ENCODE measurements around the gene HOXA3. TPM values are rescaled to one million over a fixed set of nuclear protein-coding genes. Genes with fewer than 3 reads are reported as not detected.
A peak's percentile ranks its signal among the peaks of the same experiment; 100 is the strongest.

HOXA3 gene
- total RNA-seq, 1 experiment from 2014 or later, result 30.2 TPM

DNA sequence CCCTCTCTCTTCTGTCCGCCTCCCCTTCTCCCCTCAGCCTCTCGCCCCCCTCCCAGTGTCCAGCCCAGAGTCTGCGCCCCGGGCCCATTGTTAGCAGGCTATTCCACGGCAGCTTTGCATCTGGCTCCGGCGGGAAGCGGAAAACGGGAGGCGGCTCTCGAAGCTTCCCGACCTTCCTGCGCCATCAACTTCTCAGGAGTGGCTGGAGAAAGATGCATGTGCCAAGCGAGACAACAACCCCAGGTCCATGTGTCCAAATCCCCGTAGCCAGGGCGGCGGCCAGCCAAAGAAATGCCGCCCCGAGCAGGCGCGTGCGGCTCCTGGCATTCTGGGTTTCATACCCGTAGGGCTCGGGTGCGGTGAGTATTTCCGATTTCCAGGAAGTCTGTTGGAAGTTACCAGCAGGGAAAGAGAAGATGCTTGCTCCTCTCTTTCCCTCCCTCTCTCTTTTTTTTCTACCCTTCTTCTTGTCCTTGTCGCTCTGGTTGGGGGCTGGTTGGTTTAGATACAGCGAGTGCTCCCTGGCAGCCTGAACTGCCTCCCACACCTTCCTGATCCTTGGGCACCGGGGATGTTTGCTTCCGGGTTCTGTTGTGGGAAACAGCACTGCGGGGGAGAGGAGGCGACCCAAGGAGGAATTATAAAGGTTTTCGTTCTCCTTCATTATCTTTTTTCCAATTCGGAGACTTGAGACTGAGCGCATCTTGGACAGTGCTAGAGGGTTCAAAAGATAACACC is 48.7 kb downstream of the HOXA3 start:
- H3K27ac ChIP-seq (ENCODE audit: low read length), result peak overlapping the region; percentile 85
- H3K4me3 ChIP-seq (ENCODE audit: low read depth in 2 of 2, low read length in 2 of 2), result peak overlapping the region; percentile 32 to 52
- BruUV-seq (replicated peaks), result no TSS peak
- peak; percentile 28; the same call in 1 of the 2 replicates for TF ChIP-seq POLR2AphosphoS5 (IDR thresholded peaks at IDR 0.05; ENCODE audit: low read depth, low read length)
- TF ChIP-seq, protein P1, sequence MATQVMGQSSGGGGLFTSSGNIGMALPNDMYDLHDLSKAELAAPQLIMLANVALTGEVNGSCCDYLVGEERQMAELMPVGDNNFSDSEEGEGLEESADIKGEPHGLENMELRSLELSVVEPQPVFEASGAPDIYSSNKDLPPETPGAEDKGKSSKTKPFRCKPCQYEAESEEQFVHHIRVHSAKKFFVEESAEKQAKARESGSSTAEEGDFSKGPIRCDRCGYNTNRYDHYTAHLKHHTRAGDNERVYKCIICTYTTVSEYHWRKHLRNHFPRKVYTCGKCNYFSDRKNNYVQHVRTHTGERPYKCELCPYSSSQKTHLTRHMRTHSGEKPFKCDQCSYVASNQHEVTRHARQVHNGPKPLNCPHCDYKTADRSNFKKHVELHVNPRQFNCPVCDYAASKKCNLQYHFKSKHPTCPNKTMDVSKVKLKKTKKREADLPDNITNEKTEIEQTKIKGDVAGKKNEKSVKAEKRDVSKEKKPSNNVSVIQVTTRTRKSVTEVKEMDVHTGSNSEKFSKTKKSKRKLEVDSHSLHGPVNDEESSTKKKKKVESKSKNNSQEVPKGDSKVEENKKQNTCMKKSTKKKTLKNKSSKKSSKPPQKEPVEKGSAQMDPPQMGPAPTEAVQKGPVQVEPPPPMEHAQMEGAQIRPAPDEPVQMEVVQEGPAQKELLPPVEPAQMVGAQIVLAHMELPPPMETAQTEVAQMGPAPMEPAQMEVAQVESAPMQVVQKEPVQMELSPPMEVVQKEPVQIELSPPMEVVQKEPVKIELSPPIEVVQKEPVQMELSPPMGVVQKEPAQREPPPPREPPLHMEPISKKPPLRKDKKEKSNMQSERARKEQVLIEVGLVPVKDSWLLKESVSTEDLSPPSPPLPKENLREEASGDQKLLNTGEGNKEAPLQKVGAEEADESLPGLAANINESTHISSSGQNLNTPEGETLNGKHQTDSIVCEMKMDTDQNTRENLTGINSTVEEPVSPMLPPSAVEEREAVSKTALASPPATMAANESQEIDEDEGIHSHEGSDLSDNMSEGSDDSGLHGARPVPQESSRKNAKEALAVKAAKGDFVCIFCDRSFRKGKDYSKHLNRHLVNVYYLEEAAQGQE (IDR thresholded peaks at IDR 0.05; ENCODE audit: insufficient read depth in 1 of 2, low read depth in 2 of 2, low read length in 1 of 2), result no peak
- no peak for DNase-seq (ENCODE audit: low read depth, low spot score)
- in situ Hi-C loops (cut with HindIII; ENCODE audit: low pct_unique_long_range_greater_than_20kb, low sequenced_read_pairs) (no loop called here), intact Hi-C loops (cut with micrococcal nuclease; ENCODE audit: unreplicated experiment) (no loop called here)
- peaks cover 72% of the 10 kb centered on the region for H3K4me1 ChIP-seq (ENCODE audit: control insufficient read depth, insufficient read depth, low read length)
- H3K36me3 ChIP-seq (ENCODE audit: control insufficient read depth, insufficient read depth, low read length), result peaks cover 10% of the 10 kb centered on the region; the same call in 1 of the 2 replicates
- H3K9me3 ChIP-seq (ENCODE audit: control insufficient read depth, insufficient read depth, low read depth, low read length), result no peaks in the 10 kb centered on the region
- H3K27me3 ChIP-seq (ENCODE audit: control insufficient read depth, insufficient read depth, low read length), result no peaks in the 10 kb centered on the region
- ChIA-PET POLR2A (interaction anchor here (0.6 kb wide), 1 partner anchor 145 kb away, joined by 3 read pairs; no protein-coding TSS in a partner anchor), CTCF (no interaction called here)
- ATAC-seq, result peak; percentile 47

DNA sequence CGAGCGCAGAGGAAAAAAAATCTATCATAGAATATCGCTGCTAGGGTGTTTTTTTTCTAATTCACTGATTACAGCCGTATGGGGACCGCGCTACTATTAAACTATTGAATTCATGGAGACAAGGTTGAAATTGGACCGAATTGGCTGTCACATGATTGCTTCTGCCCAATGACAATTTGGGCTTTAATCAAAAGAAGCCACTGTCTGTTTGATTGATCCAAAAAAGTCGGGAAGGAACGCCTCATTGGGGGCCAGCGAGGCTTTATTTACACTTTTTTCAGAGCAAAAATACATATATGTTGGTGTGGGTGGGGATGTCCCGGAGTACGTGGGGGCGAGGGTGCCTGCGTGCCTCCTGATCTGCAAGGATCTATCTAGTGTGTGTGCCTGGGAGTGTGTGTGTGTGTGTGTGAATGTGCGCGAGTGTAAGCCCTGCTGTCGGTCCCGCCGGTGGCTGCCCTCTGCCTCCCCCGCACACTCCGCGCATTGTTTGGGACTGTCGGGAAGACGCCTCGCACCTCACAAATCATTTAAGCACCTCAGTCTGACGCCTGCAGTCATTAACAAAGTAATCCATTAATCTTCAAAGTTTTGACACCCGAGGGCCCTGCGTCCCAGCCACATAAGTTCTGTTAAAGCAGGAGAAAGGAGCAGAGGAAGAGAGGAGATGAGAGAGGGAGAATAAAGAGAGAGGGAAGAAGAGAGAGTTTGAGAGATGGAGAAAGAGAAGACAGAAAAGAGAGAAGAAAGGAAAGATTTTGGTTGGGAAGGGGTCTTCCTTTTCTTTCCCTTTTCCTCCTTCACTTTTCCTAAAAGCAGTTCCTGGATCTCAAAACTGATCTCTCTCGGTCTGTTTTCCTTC is 49.6 kb downstream of the HOXA3 start, which contains the start of gene HOXA2:
Gene HOXA2 (minus strand): TSS at position 103 of the 862 bp plus-strand sequence. CDS start 183 bp downstream, outside the sequence.
- H3K27me3 ChIP-seq (ENCODE audit: control insufficient read depth, insufficient read depth, low read length), result no peaks in the 10 kb centered on the region
- peaks cover 10% of the 10 kb centered on the region; the same call in 1 of the 2 replicates for H3K36me3 ChIP-seq (ENCODE audit: control insufficient read depth, insufficient read depth, low read length)
- H3K4me3 ChIP-seq (ENCODE audit: low read depth in 2 of 2, low read length in 2 of 2), result peak within 1 kb of the TSS; percentile 32 to 52
- no peak; the same call in 1 of the 2 replicates for ATAC-seq
- ChIA-PET POLR2A (no interaction called here), CTCF (no interaction called here)
- intact Hi-C loops (cut with micrococcal nuclease; ENCODE audit: unreplicated experiment) (no loop called here), in situ Hi-C loops (cut with HindIII; ENCODE audit: low pct_unique_long_range_greater_than_20kb, low sequenced_read_pairs) (no loop called here)
- TF ChIP-seq, protein P2, sequence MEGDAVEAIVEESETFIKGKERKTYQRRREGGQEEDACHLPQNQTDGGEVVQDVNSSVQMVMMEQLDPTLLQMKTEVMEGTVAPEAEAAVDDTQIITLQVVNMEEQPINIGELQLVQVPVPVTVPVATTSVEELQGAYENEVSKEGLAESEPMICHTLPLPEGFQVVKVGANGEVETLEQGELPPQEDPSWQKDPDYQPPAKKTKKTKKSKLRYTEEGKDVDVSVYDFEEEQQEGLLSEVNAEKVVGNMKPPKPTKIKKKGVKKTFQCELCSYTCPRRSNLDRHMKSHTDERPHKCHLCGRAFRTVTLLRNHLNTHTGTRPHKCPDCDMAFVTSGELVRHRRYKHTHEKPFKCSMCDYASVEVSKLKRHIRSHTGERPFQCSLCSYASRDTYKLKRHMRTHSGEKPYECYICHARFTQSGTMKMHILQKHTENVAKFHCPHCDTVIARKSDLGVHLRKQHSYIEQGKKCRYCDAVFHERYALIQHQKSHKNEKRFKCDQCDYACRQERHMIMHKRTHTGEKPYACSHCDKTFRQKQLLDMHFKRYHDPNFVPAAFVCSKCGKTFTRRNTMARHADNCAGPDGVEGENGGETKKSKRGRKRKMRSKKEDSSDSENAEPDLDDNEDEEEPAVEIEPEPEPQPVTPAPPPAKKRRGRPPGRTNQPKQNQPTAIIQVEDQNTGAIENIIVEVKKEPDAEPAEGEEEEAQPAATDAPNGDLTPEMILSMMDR (IDR thresholded peaks at IDR 0.05), result no peak
- TF ChIP-seq TCF7L2 (IDR thresholded peaks at IDR 0.05; ENCODE audit: low read depth, low read length), result peak; percentile 18; the same call in 1 of the 2 replicates
- DNase-seq (ENCODE audit: low read depth, low spot score), result no peak
- H3K9me3 ChIP-seq (ENCODE audit: control insufficient read depth, insufficient read depth, low read depth, low read length), result no peaks in the 10 kb centered on the region
- no TSS peak for BruUV-seq (replicated peaks)
- peak within 1 kb of the TSS; percentile 99 for H3K27ac ChIP-seq (ENCODE audit: low read length)
- peaks cover 71% of the 10 kb centered on the region for H3K4me1 ChIP-seq (ENCODE audit: control insufficient read depth, insufficient read depth, low read length)
